ENCODE data around the gene PXT1. TPM values are rescaled to one million over a fixed set of nuclear protein-coding genes. Genes with fewer than 3 reads are reported as not detected.
"Not testable (repeated sequence)": the region's sequence is repeated elsewhere in the genome, so short reads cannot be mapped to it uniquely, and the experiment has no call there.

PXT1 gene
- total and polyA plus RNA-seq, 8 donors, result not detected

- 76 to 81% (median 78%) methylated on average over 4 of the region's 4 CpGs for WGBS, 5 donors
- Histone ChIP-seq H3K27ac (no peak overlapping the region), H3K27me3 (no peaks in the 10 kb centered on the region), H3K9me3 (no peaks in the 10 kb centered on the region), H3K36me3 (peaks cover 29 to 76% (median 73%) of the 10 kb centered on the region in 4 donors), H3K4me1 (peaks cover 0 to 20% (median 3%) of the 10 kb centered on the region in 4 donors), H3K4me3 (no peak overlapping the region)
- intact Hi-C loops (cut with DNase I; ENCODE audit: low total_unique reads), result no loop called here
- TF ChIP-seq CTCF (IDR thresholded peaks at IDR 0.05) (no peak), POLR2AphosphoS5 (IDR thresholded peaks at IDR 0.05) (no peak), POLR2A (IDR thresholded peaks at IDR 0.05) (no peak), EP300 (IDR thresholded peaks at IDR 0.05) (no peak)
- no peak for DNase-seq
Observed at GRCh38 chr6:36489426-36489825, 46.8 kb upstream of the PXT1 start.

GRCh38 chr6:36488221-36488620 is 45.6 kb upstream of the PXT1 start:
- intact Hi-C loops (cut with DNase I; ENCODE audit: low total_unique reads), result no loop called here
- no peak overlapping the region for H3K27ac ChIP-seq
- no peaks in the 10 kb centered on the region for H3K27me3 ChIP-seq
- no peak overlapping the region for H3K4me3 ChIP-seq
- peaks cover 0 to 8% (median 3%) of the 10 kb centered on the region in 4 donors for H3K4me1 ChIP-seq
- H3K9me3 ChIP-seq, result no peaks in the 10 kb centered on the region
- TF ChIP-seq CTCF (IDR thresholded peaks at IDR 0.05), result no peak
- no peak for TF ChIP-seq POLR2A (IDR thresholded peaks at IDR 0.05)
- no peak for TF ChIP-seq POLR2AphosphoS5 (IDR thresholded peaks at IDR 0.05)
- TF ChIP-seq EP300 (IDR thresholded peaks at IDR 0.05), result no peak
- peaks cover 29 to 80% (median 75%) of the 10 kb centered on the region in 4 donors for H3K36me3 ChIP-seq
- DNase-seq, result no peak

GRCh38 chr6:36487698-36488097 is 45.0 kb upstream of the PXT1 start:
- Histone ChIP-seq H3K9me3 (no peaks in the 10 kb centered on the region), H3K4me1 (peaks cover 0 to 7% (median 3%) of the 10 kb centered on the region in 4 donors), H3K27me3 (no peaks in the 10 kb centered on the region), H3K36me3 (peaks cover 29 to 81% (median 75%) of the 10 kb centered on the region in 4 donors), H3K4me3 (no peak overlapping the region), H3K27ac (no peak overlapping the region)
- intact Hi-C loops (cut with DNase I; ENCODE audit: low total_unique reads), result no loop called here
- DNase-seq, result no peak
- WGBS, 5 donors, result 76 to 93% (median 88%) methylated on average over 1 of the region's 1 CpG
- TF ChIP-seq POLR2AphosphoS5 (IDR thresholded peaks at IDR 0.05), result no peak
- TF ChIP-seq EP300 (IDR thresholded peaks at IDR 0.05), result no peak
- TF ChIP-seq POLR2A (IDR thresholded peaks at IDR 0.05), result no peak
- TF ChIP-seq CTCF (IDR thresholded peaks at IDR 0.05), result no peak

DNA sequence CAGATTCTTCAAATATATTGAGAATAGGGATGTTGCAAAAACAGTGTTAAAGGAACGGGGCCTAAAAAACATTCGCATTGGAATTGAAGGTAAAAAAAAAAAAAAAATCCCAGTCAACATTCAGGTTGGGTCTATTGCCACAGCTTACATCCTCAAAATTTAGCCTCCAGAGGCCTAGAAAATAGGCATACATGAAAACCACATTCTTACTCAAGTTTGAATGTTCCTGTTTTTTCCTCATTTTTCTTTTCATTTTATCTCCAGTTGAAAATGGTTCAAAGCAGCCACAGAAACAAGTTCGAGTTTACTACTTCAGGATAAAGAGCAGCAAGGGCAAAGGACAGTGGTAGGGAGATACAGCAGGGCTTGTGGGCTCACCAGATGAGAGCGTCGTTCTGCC is 42.1 kb upstream of the PXT1 start:
- H3K27ac ChIP-seq, result no peak overlapping the region
- no peaks in the 10 kb centered on the region for H3K27me3 ChIP-seq
- peaks cover 0 to 7% (median 0%) of the 10 kb centered on the region in 4 donors for H3K4me1 ChIP-seq
- no peak for DNase-seq
- WGBS, 5 donors, result 88 to 91% (median 89%) methylated on average over 5 of the region's 5 CpGs
- H3K9me3 ChIP-seq, result no peaks in the 10 kb centered on the region
- TF ChIP-seq POLR2AphosphoS5 (IDR thresholded peaks at IDR 0.05), result no peak
- no peak for TF ChIP-seq EP300 (IDR thresholded peaks at IDR 0.05)
- peaks cover 45 to 96% (median 90%) of the 10 kb centered on the region in 4 donors for H3K36me3 ChIP-seq
- intact Hi-C loops (cut with DNase I; ENCODE audit: low total_unique reads), result no loop called here
- no peak overlapping the region for H3K4me3 ChIP-seq

DNA sequence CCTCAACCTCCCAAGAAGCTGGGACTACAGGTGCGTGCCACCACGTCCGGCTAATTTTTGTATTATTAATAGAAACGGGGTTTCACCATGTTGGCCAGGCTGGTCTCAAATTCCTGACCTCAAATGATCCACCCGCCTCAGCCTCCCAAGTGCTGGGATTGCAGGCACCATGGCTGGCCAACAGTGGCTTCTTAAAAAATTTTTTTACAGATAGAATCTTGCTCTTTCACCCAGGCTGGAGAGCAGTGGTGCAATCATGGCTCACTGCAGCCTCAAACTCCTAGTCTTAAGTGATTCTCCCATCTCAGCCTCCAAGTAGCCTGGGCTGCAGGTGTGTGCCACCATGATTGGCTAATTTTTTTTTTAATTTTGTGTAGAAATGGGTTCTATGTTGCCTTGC is 40.7 kb upstream of the PXT1 start:
- H3K27me3 ChIP-seq; DNase-seq; H3K9me3 ChIP-seq; intact Hi-C loops (cut with DNase I; ENCODE audit: low total_unique reads); H3K27ac ChIP-seq; H3K4me3 ChIP-seq: not testable (repeated sequence)
- 97 to 99% (median 97%) methylated on average over 5 of the region's 5 CpGs for WGBS, 5 donors
- Histone ChIP-seq H3K36me3 (peaks cover 45 to 96% (median 95%) of the 10 kb centered on the region in 4 donors), H3K4me1 (peaks cover 0 to 12% (median 5%) of the 10 kb centered on the region in 4 donors)
